HG03045 (cell line): ENCODE results near the gene IL10.
"Not testable (repeated sequence)": the region's sequence is repeated elsewhere in the genome, so short reads cannot be mapped to it uniquely, and the experiment has no call there.

Source experiments
- ATAC-seq: cut with Tn5 transposase; IDR thresholded peaks from one replicate; pipeline ENCODE4 v1.9.1; 2021; ENCODE audit warnings: mild to moderate bottlenecking, moderate library complexity; ENCODE audit not compliant: unreplicated experiment

IL10 gene

GRCh38 chr1:206768472-206769303, 3.6 kb downstream of the IL10 start:
- no peak for ATAC-seq

GRCh38 chr1:206766251-206766856, 5.9 kb downstream of the IL10 start:
- peak; percentile 61 for ATAC-seq

- ATAC-seq: not testable (repeated sequence)
Observed at GRCh38 chr1:206765771-206766170, 6.5 kb downstream of the IL10 start.

GRCh38 chr1:206762741-206763364, 9.4 kb downstream of the IL10 start:
- ATAC-seq: not testable (repeated sequence)

- ATAC-seq: no peak
Observed at GRCh38 chr1:206761159-206761768, 11.0 kb downstream of the IL10 start.

- ATAC-seq: no peak
Observed at GRCh38 chr1:206760590-206760989, 11.7 kb downstream of the IL10 start.

- no peak for ATAC-seq
Observed at GRCh38 chr1:206757524-206758266, 14.6 kb downstream of the IL10 start.

GRCh38 chr1:206754011-206754410, 18.3 kb downstream of the IL10 start:
- ATAC-seq: no peak

GRCh38 chr1:206753141-206753540, 19.2 kb downstream of the IL10 start:
- ATAC-seq: no peak

- no peak for ATAC-seq
Observed at GRCh38 chr1:206752481-206752880, 19.8 kb downstream of the IL10 start.

- no peak for ATAC-seq
Observed at GRCh38 chr1:206751891-206752290, 20.4 kb downstream of the IL10 start.

GRCh38 chr1:206748348-206749030, 23.8 kb downstream of the IL10 start:
- no peak for ATAC-seq

GRCh38 chr1:206745301-206745700, 27.0 kb downstream of the IL10 start:
- no peak for ATAC-seq

GRCh38 chr1:206744683-206745082, 27.6 kb downstream of the IL10 start:
- ATAC-seq: no peak

- no peak for ATAC-seq
Observed at GRCh38 chr1:206742719-206743383, 29.4 kb downstream of the IL10 start.

- ATAC-seq: no peak
Observed at GRCh38 chr1:206741142-206741701, 31.1 kb downstream of the IL10 start.

- ATAC-seq: peak; percentile 83
Observed at GRCh38 chr1:206739411-206740076, 32.8 kb downstream of the IL10 start.

GRCh38 chr1:206738370-206739366, 33.6 kb downstream of the IL10 start:
- no peak for ATAC-seq
